HL-60/S4 treated with retinoic acid at 250 ng/mL for 4 days and 3 days (cell line): ENCODE measurements around the gene KRT72.

Experiments
- in situ Hi-C: fragments of 300-500 bp; cut with MboI; formaldehyde crosslinking; loops from 2 replicates; pipeline ENCODE4 v1.7.0; 2022; ENCODE audit warnings: low sequenced_read_pairs

Gene KRT72

GRCh38 chr12:52608826-52609630 is 7.8 kb upstream of the KRT72 start:
- in situ Hi-C loops: no loop called here

GRCh38 chr12:52608161-52608560 is 6.9 kb upstream of the KRT72 start:
- in situ Hi-C loops: no loop called here

- in situ Hi-C loops: no loop called here
Measured at GRCh38 chr12:52607314-52607713, 6.1 kb upstream of the KRT72 start.

- in situ Hi-C loops: no loop called here
Measured at GRCh38 chr12:52606581-52607218, 5.4 kb upstream of the KRT72 start.

GRCh38 chr12:52606096-52606495 is 4.8 kb upstream of the KRT72 start:
- in situ Hi-C loops: no loop called here

- in situ Hi-C loops: no loop called here
Measured at GRCh38 chr12:52605542-52605941, 4.3 kb upstream of the KRT72 start.

GRCh38 chr12:52604859-52605258 is 3.6 kb upstream of the KRT72 start:
- in situ Hi-C loops: no loop called here

GRCh38 chr12:52603314-52603713 is 2.1 kb upstream of the KRT72 start:
- in situ Hi-C loops: no loop called here

- in situ Hi-C loops: no loop called here
Measured at GRCh38 chr12:52602552-52602951, 1.3 kb upstream of the KRT72 start.

GRCh38 chr12:52601671-52602070 is 408 bp upstream of the KRT72 start:
- in situ Hi-C loops: no loop called here

GRCh38 chr12:52600475-52600874 is 788 bp downstream of the KRT72 start:
- in situ Hi-C loops: no loop called here

GRCh38 chr12:52600071-52600470 is 1.2 kb downstream of the KRT72 start:
- in situ Hi-C loops: no loop called here

GRCh38 chr12:52598966-52599365 is 2.3 kb downstream of the KRT72 start:
- in situ Hi-C loops: loop anchor here (25.0 kb wide), 1 partner anchor 388 kb away; no protein-coding TSS in a partner anchor

- in situ Hi-C loops: loop anchor here (25.0 kb wide), 1 partner anchor 393 kb away; no protein-coding TSS in a partner anchor
Measured at GRCh38 chr12:52594237-52594636, 7.0 kb downstream of the KRT72 start.

GRCh38 chr12:52591521-52591920 is 9.7 kb downstream of the KRT72 start:
- in situ Hi-C loops: loop anchor here (25.0 kb wide), 1 partner anchor 396 kb away; no protein-coding TSS in a partner anchor

- in situ Hi-C loops: loop anchor here (25.0 kb wide), 1 partner anchor 397 kb away; no protein-coding TSS in a partner anchor
Measured at GRCh38 chr12:52590021-52590420, 11.2 kb downstream of the KRT72 start.

GRCh38 chr12:52587563-52587962 is 13.7 kb downstream of the KRT72 start:
- in situ Hi-C loops: loop anchor here (10.0 to 25.0 kb wide), 2 partner anchors 277 to 400 kb away; no protein-coding TSS in a partner anchor

GRCh38 chr12:52585946-52586345 is 15.3 kb downstream of the KRT72 start:
- in situ Hi-C loops: loop anchor here (10.0 to 25.0 kb wide), 2 partner anchors 279 to 401 kb away; no protein-coding TSS in a partner anchor

GRCh38 chr12:52585066-52585465 is 16.2 kb downstream of the KRT72 start:
- in situ Hi-C loops: loop anchor here (10.0 to 25.0 kb wide), 2 partner anchors 280 to 402 kb away; no protein-coding TSS in a partner anchor

GRCh38 chr12:52584156-52584682 is 17.0 kb downstream of the KRT72 start:
- in situ Hi-C loops: loop anchor here (10.0 to 25.0 kb wide), 2 partner anchors 281 to 403 kb away; no protein-coding TSS in a partner anchor

GRCh38 chr12:52582971-52583456 is 18.2 kb downstream of the KRT72 start:
- in situ Hi-C loops: loop anchor here (10.0 to 25.0 kb wide), 2 partner anchors 282 to 404 kb away; no protein-coding TSS in a partner anchor
